Measurements from ENCODE around the gene UNG. TPM values are rescaled to one million over a fixed set of nuclear protein-coding genes. Genes with fewer than 3 reads are reported as not detected.
A peak's percentile ranks its signal among the peaks of the same experiment; 100 is the strongest.

The UNG gene
- total and polyA plus RNA-seq, 4 donors: 11.8 to 17.8 (median 14.9) TPM

GRCh38 chr12:109131154-109132050 lies 34.0 kb downstream of the UNG start:
- Histone ChIP-seq H3K4me1 (ENCODE audit: control insufficient read depth in 5 of 5, insufficient read depth in 5 of 5, low read length in 5 of 5) (peaks cover 4 to 11% (median 4%) of the 10 kb centered on the region in 5 donors), H3K27ac (ENCODE audit: low read depth in 1 of 2, low read length in 1 of 2) (peak overlapping the region in 1 of 2 donors; percentile 91)

GRCh38 chr12:109134186-109134917 lies 37.0 kb downstream of the UNG start:
- Histone ChIP-seq H3K27ac (ENCODE audit: low read depth in 1 of 2, low read length in 1 of 2) (peak overlapping the region in 1 of 2 donors; percentile 10), H3K9ac (ENCODE audit: insufficient read depth in 1 of 2, low read length in 2 of 2) (no peak overlapping the region), H3K4me3 (no peak overlapping the region), H3K4me1 (ENCODE audit: control insufficient read depth in 5 of 5, insufficient read depth in 5 of 5, low read length in 5 of 5) (peaks cover 3 to 11% (median 4%) of the 10 kb centered on the region in 5 donors), H3K27me3 (ENCODE audit: control insufficient read depth in 3 of 3, insufficient read depth in 3 of 3, low read length in 2 of 3) (peaks cover 0 to 2% (median 0%) of the 10 kb centered on the region in 3 donors), H3K36me3 (ENCODE audit: control insufficient read depth in 4 of 4, insufficient read depth in 4 of 4, low read length in 4 of 4) (peaks cover 0 to 1% (median 0%) of the 10 kb centered on the region in 4 donors), H3K9me3 (ENCODE audit: control insufficient read depth in 4 of 4, insufficient read depth in 3 of 4, low read length in 3 of 4) (no peaks in the 10 kb centered on the region)
- no peak for TF ChIP-seq CTCF (IDR thresholded peaks at IDR 0.05; ENCODE audit: control extremely low read depth, extremely low read depth)
- WGBS, 2 donors: 52 to 55% methylated on average over 6 of the region's 6 CpGs
- ATAC-seq (ENCODE audit: insufficient read depth, low FRiP score) (no peak), DNase-seq (peak; percentile 41 to 74 (median 67))

More at GRCh38 chr12:109131154-109132050, 34.0 kb downstream of the UNG start:
- Histone ChIP-seq H3K4me3 (no peak overlapping the region), H3K9ac (ENCODE audit: insufficient read depth in 1 of 2, low read length in 2 of 2) (no peak overlapping the region), H3K27me3 (ENCODE audit: control insufficient read depth in 3 of 3, insufficient read depth in 3 of 3, low read length in 2 of 3) (peaks cover 0 to 2% (median 0%) of the 10 kb centered on the region in 3 donors), H3K36me3 (ENCODE audit: control insufficient read depth in 4 of 4, insufficient read depth in 4 of 4, low read length in 4 of 4) (peaks cover 0 to 1% (median 0%) of the 10 kb centered on the region in 4 donors), H3K9me3 (ENCODE audit: control insufficient read depth in 4 of 4, insufficient read depth in 3 of 4, low read length in 3 of 4) (no peaks in the 10 kb centered on the region)
- no peak for TF ChIP-seq CTCF (IDR thresholded peaks at IDR 0.05; ENCODE audit: control extremely low read depth, extremely low read depth)
- 64 to 65% methylated on average over 24 of the region's 24 CpGs for WGBS, 2 donors
- no peak for ATAC-seq (ENCODE audit: insufficient read depth, low FRiP score)
- DNase-seq: no peak

DNA sequence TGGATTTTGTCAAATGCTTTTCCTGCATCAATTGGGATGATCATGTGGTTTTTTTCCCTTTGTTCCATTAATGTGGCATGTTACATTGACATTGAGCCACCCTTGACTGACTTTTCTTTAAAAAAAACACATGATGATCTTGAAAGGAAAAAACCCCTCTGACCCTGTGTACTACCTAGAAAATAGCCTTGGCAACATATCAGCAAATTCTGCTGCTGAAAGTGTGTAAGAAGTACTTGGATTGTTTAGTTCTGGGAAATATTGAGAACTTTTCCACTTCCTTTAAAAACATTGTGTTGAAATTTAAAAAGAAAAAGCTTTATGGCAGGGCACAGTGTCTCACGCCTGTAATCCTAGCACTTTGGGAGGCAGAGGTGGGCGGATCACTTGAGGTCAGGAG lies 39.7 kb downstream of the UNG start:
- no peak for TF ChIP-seq CTCF (IDR thresholded peaks at IDR 0.05; ENCODE audit: control extremely low read depth, extremely low read depth)
- peaks cover 0 to 11% (median 3%) of the 10 kb centered on the region in 5 donors for H3K4me1 ChIP-seq (ENCODE audit: control insufficient read depth in 5 of 5, insufficient read depth in 5 of 5, low read length in 5 of 5)
- 81 to 89% methylated on average over 2 of the region's 2 CpGs for WGBS, 2 donors
- no peaks in the 10 kb centered on the region for H3K9me3 ChIP-seq (ENCODE audit: control insufficient read depth in 4 of 4, insufficient read depth in 3 of 4, low read length in 3 of 4)
- no peak overlapping the region for H3K4me3 ChIP-seq
- DNase-seq: no peak
- ATAC-seq (ENCODE audit: insufficient read depth, low FRiP score): no peak
- peak overlapping the region in 1 of 2 donors; percentile 70 for H3K27ac ChIP-seq (ENCODE audit: low read depth in 1 of 2, low read length in 1 of 2)
- H3K27me3 ChIP-seq (ENCODE audit: control insufficient read depth in 3 of 3, insufficient read depth in 3 of 3, low read length in 2 of 3): peaks cover 0 to 2% (median 0%) of the 10 kb centered on the region in 3 donors
- H3K9ac ChIP-seq (ENCODE audit: insufficient read depth in 1 of 2, low read length in 2 of 2): no peak overlapping the region
- H3K36me3 ChIP-seq (ENCODE audit: control insufficient read depth in 4 of 4, insufficient read depth in 4 of 4, low read length in 4 of 4): peaks cover 0 to 5% (median 2%) of the 10 kb centered on the region in 4 donors
